ENCODE data around the gene TGFBR3. TPM values are rescaled to one million over a fixed set of nuclear protein-coding genes. Genes with fewer than 3 reads are reported as not detected.

TGFBR3 gene
- total and polyA plus RNA-seq, 10 donors = 5.2 to 254 (median 166) TPM

GRCh38 chr1:91737650-91738049, 148.3 kb downstream of the TGFBR3 start:
- TF ChIP-seq, protein P1, sequence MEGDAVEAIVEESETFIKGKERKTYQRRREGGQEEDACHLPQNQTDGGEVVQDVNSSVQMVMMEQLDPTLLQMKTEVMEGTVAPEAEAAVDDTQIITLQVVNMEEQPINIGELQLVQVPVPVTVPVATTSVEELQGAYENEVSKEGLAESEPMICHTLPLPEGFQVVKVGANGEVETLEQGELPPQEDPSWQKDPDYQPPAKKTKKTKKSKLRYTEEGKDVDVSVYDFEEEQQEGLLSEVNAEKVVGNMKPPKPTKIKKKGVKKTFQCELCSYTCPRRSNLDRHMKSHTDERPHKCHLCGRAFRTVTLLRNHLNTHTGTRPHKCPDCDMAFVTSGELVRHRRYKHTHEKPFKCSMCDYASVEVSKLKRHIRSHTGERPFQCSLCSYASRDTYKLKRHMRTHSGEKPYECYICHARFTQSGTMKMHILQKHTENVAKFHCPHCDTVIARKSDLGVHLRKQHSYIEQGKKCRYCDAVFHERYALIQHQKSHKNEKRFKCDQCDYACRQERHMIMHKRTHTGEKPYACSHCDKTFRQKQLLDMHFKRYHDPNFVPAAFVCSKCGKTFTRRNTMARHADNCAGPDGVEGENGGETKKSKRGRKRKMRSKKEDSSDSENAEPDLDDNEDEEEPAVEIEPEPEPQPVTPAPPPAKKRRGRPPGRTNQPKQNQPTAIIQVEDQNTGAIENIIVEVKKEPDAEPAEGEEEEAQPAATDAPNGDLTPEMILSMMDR (IDR thresholded peaks at IDR 0.05 in 8 of 11, conservative IDR thresholded peaks at IDR 0.05 in 3 of 11) = no peak
- no peak for TF ChIP-seq POLR2AphosphoS5 (IDR thresholded peaks at IDR 0.05)
- no peak for TF ChIP-seq POLR2A (IDR thresholded peaks at IDR 0.05)
- 90 to 100% (median 93%) methylated on average over 4 of the region's 4 CpGs for WGBS, 5 donors
- Histone ChIP-seq H3K36me3 (peaks cover 0 to 40% (median 5%) of the 10 kb centered on the region in 6 donors), H3K4me1 (peaks cover 0 to 43% (median 16%) of the 10 kb centered on the region in 6 donors), H3K4me3 (no peak overlapping the region), H3K27me3 (replicated peaks in 1 of 7) (no peaks in the 10 kb centered on the region), H3K9me3 (no peaks in the 10 kb centered on the region), H3K27ac (peak overlapping the region in 7 of 8 donors; percentile 19 to 77 (median 65))
- intact Hi-C loops (cut with DNase I; ENCODE audit: low total_unique reads) = no loop called here
- no peak for DNase-seq

DNA sequence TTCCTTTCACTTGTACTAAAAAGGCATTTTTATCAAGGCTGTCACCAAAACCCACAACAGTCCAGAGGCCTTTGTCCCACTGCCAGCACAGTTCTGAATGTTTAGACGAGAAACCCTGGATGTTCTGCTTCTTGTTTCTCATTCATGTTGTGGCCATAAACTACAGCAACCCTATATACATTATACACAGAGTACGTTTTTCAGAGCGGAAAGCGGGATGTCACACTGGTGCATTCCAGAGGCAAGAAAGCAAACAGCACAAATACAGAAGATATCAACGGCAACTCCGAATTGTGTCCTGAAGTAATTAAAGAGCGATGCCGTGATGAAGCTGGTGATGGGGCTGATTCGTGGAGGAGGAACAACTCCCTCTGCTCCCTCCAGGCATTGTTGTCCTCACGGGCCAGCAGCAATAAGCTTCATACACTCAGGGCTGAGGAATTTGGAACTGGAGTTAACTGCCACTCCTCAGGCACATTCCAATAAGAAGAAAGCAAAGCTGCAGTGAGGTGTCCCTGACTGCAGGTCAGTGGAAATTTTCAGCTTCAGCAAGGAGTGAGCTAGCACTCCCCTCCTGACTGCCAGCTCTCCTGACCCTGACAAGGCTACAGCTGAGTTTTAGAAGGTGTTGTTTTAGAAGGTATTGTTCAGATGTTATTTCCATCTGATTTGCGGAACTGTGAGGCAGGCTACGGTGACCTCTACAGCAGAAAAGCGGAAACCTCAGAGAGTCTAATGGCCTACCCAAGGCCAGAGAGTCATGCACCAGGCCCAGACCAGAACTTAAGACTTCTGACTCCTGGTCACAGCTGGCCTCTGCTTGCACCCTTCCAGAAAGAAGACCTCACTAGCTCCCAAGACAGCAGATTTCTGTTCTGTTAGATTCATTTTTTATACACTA, 149.0 kb downstream of the TGFBR3 start:
- H3K4me3 ChIP-seq = no peak overlapping the region
- H3K4me1 ChIP-seq = peaks cover 0 to 50% (median 23%) of the 10 kb centered on the region in 6 donors
- peak overlapping the region in 7 of 8 donors; percentile 19 to 77 (median 65) for H3K27ac ChIP-seq
- no peaks in the 10 kb centered on the region for H3K9me3 ChIP-seq
- TF ChIP-seq POLR2AphosphoS5 (IDR thresholded peaks at IDR 0.05) = peak in 2 of 3 donors; percentile 26 to 75
- TF ChIP-seq POLR2A (IDR thresholded peaks at IDR 0.05) = no peak
- WGBS, 5 donors = 62 to 78% (median 70%) methylated on average over 13 of the region's 13 CpGs
- DNase-seq = no peak
- peaks cover 0 to 47% (median 5%) of the 10 kb centered on the region in 6 donors for H3K36me3 ChIP-seq
- intact Hi-C loops (cut with DNase I; ENCODE audit: low total_unique reads) = no loop called here
- H3K27me3 ChIP-seq (replicated peaks in 1 of 7) = no peaks in the 10 kb centered on the region

DNA sequence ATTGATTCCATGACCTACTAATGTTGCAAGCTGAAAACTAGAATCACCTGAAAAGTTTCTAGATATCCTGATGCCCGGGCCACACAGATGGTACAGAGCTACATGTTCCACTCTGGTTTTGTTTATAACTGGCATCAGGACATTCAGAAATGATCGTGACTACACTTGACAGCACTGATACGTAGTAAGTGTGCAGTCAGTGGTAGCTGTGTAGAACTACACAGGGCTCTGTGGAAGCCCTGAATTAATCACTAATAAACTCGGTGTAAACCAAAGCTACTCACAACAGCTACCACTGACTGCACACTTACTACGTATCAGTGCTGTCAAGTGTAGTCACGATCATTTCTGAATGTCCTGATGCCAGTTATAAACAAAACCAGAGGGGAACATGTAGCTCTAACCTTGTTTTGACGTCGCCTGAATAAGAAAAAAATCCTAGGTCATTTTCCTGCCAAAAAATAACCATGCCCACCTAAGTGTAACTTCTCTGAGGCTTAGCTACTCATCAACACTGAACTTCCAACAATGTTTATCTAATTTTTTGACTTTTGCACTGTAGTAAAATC, 149.7 kb downstream of the TGFBR3 start:
- no peaks in the 10 kb centered on the region for H3K9me3 ChIP-seq
- 73 to 91% (median 77%) methylated on average over 8 of the region's 8 CpGs for whole genome bisulfite sequencing, 5 donors
- H3K27ac ChIP-seq = peak overlapping the region in 6 of 8 donors; percentile 43 to 77 (median 66)
- intact Hi-C loops (cut with DNase I; ENCODE audit: low total_unique reads) = no loop called here
- DNase-seq = no peak
- no peaks in the 10 kb centered on the region for H3K27me3 ChIP-seq (replicated peaks in 1 of 7)
- no peak overlapping the region for H3K4me3 ChIP-seq
- peaks cover 0 to 51% (median 5%) of the 10 kb centered on the region in 6 donors for H3K36me3 ChIP-seq
- TF ChIP-seq, protein P1 (IDR thresholded peaks at IDR 0.05 in 8 of 11, conservative IDR thresholded peaks at IDR 0.05 in 3 of 11) = no peak
- no peak for TF ChIP-seq POLR2A (IDR thresholded peaks at IDR 0.05)
- TF ChIP-seq POLR2AphosphoS5 (IDR thresholded peaks at IDR 0.05) = no peak
- H3K4me1 ChIP-seq = peaks cover 7 to 57% (median 31%) of the 10 kb centered on the region in 6 donors

- peaks cover 0 to 51% (median 5%) of the 10 kb centered on the region in 6 donors for H3K36me3 ChIP-seq
- peaks cover 10 to 66% (median 38%) of the 10 kb centered on the region in 6 donors for H3K4me1 ChIP-seq
- DNase-seq = no peak
- H3K4me3 ChIP-seq = no peak overlapping the region
- TF ChIP-seq POLR2A (IDR thresholded peaks at IDR 0.05) (no peak), POLR2AphosphoS5 (IDR thresholded peaks at IDR 0.05) (no peak)
- TF ChIP-seq, protein P1 (IDR thresholded peaks at IDR 0.05 in 8 of 11, conservative IDR thresholded peaks at IDR 0.05 in 3 of 11) = no peak
- intact Hi-C loops (cut with DNase I; ENCODE audit: low total_unique reads) = no loop called here
- no peaks in the 10 kb centered on the region for H3K9me3 ChIP-seq
- peak overlapping the region in 1 of 8 donors; percentile 72 for H3K27ac ChIP-seq
- 61 to 86% (median 77%) methylated on average over 4 of the region's 4 CpGs for WGBS, 5 donors
- H3K27me3 ChIP-seq (replicated peaks in 1 of 7) = no peaks in the 10 kb centered on the region
Measured at GRCh38 chr1:91735266-91735845, 150.6 kb downstream of the TGFBR3 start.
